Prostate gland (tissue), 2 donors: ENCODE results near the gene BMI1.

Experiments
- CTCF ChIP-seq, 4 experiments: fragments of 200-600 bp in 2 of 4; fragments of 450-650 bp in 2 of 4; sonication (generic) in 2 of 4; IDR thresholded peaks; 1 replicate in 3 of 4; 2 replicates in 1 of 4; pipeline ENCODE4 v1.5.1; 2016 to 2019; ENCODE audit warnings: antibody characterized with exemption in 4 of 4, mild to moderate bottlenecking in 2 of 4, moderate library complexity in 2 of 4
- POLR2A ChIP-seq: fragments of 450-650 bp; IDR thresholded peaks from one replicate; pipeline ENCODE4 v1.6.1; 2016; ENCODE audit warnings: antibody characterized with exemption, mild to moderate bottlenecking
- POLR2AphosphoS5 ChIP-seq: sonication (generic); formaldehyde crosslinking; IDR thresholded peaks from one replicate; pipeline ENCODE4 v1.6.1; 2017; ENCODE audit warnings: antibody characterized with exemption

- TF ChIP-seq CTCF (IDR thresholded peaks at IDR 0.05), result no peak
- TF ChIP-seq POLR2A, result no peak
- no peak for TF ChIP-seq POLR2AphosphoS5
These were observed 18.9 kb downstream of the BMI1 start for GRCh38 chr10:22339761-22340328.
